Coronary artery (tissue), 2 donors: ENCODE measurements around the gene INSR.

ENCODE experiments used
- DNase-seq: peaks from one replicate; pipeline ENCODE4 v3.0.0-alpha.2; 2017; ENCODE audit warnings: low spot score
- H3K27ac ChIP-seq, 2 donors: fragments of 200-600 bp; sonication (generic); one replicate each; pipeline ENCODE4 v1.5.1; 2016 to 2019
- H3K4me3 ChIP-seq: fragments of 200-600 bp; sonication (generic); 2 replicates; pipeline ENCODE4 v1.5.1; 2016; ENCODE audit warnings: mild to moderate bottlenecking, moderate library complexity
- TF ChIP-seq, protein P1 (sequence below): fragments of 200-600 bp; sonication (generic); IDR thresholded peaks from one replicate; pipeline ENCODE4 v1.5.1; 2019; ENCODE audit warnings: antibody characterized with exemption

The INSR gene

DNA sequence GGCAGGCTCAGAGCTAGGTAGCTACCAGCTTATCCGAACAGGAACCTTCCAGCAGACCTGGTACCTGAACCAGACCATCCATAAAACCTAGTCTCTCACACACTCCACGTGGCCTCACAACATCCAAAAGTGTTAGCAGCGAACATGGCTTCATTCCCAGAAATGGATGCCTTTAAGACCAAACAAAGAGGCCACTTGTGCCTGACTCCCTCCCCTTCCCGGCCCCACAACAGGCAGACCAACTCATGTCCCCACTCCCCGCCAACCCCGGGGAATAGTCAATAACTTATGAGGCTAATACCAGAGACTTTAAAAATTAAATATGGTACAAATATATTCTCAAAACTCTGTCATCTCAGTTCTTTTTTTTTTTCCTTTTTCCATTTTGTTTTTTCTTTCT is 178.5 kb downstream of the INSR start:
- TF ChIP-seq, protein P1, sequence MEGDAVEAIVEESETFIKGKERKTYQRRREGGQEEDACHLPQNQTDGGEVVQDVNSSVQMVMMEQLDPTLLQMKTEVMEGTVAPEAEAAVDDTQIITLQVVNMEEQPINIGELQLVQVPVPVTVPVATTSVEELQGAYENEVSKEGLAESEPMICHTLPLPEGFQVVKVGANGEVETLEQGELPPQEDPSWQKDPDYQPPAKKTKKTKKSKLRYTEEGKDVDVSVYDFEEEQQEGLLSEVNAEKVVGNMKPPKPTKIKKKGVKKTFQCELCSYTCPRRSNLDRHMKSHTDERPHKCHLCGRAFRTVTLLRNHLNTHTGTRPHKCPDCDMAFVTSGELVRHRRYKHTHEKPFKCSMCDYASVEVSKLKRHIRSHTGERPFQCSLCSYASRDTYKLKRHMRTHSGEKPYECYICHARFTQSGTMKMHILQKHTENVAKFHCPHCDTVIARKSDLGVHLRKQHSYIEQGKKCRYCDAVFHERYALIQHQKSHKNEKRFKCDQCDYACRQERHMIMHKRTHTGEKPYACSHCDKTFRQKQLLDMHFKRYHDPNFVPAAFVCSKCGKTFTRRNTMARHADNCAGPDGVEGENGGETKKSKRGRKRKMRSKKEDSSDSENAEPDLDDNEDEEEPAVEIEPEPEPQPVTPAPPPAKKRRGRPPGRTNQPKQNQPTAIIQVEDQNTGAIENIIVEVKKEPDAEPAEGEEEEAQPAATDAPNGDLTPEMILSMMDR = no peak
- DNase-seq = no peak
- no peak overlapping the region for H3K27ac ChIP-seq

DNA sequence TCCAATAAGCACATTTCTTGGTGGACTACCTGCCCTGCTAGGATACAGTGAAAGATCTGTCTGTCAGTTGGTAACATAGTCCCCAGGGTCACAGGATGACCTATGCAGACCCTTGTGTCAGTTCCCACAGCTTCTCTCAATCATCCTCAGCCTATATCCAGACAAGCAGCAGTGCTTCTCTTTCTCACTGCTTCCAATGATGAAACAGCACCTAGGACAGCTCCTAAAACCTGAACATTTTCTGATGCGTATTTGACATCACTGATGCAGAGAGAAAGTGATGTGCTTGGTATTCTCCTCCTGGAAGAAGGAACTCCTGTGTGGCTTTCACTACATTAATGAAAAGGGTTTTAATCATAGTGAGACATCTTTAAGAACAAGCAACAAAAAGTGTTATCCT is 181.0 kb downstream of the INSR start:
- no peak for DNase-seq
- TF ChIP-seq, protein P1 = no peak
- no peak overlapping the region for H3K4me3 ChIP-seq
- H3K27ac ChIP-seq = no peak overlapping the region

More for the DNA sequence above, 178.5 kb downstream of the INSR start:
- no peak overlapping the region for H3K4me3 ChIP-seq

DNA sequence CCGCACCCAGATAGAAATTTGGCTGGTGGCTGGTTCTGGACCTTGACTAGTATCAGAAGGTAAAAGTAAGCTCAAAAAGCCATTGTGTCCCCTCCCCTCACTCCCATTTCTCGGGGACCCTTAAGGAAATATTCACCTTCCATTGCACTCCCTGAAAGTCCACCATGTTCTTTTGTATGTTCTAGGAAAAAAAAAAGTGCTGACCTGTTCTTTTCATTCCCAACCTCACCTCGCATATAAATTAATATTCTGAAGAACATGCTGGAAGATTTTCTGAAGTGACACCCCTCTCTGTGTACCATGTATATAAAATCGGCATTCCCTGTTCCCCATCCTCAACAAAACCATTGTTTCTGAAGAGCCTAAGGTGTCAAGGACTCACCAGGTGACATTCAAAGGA is 181.5 kb downstream of the INSR start:
- H3K27ac ChIP-seq = no peak overlapping the region
- DNase-seq = no peak
- no peak overlapping the region for H3K4me3 ChIP-seq
- TF ChIP-seq, protein P1 = no peak

DNA sequence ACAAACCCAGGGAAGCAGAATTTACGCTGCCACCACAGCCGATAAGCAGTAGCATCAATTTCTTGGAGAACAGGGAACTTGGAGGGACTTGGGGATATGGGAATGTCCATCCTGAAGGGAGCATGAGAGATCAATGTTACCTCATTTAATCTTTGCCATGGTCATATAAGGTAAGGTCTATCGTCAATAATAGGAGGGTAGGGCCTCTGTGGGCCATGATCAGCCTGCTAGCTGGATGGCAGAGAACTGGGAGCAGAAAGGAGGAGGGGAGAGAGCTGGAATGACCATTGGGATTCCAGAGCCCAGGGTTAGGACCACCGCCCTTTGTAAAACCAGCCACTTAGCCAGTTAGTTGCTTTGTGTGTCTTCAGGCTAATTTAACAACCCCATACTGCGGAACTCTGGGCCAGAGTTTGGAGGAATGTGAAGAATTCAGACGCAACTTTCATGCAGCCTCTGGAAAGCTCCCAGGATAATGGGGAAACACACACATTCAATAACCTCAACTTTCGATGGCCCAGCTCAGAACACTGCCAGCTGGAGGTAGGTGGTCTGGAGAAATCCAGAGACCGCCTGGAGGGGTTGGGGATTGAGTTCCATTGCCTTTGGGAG is 184.4 kb downstream of the INSR start:
- Histone ChIP-seq H3K4me3 (no peak overlapping the region), H3K27ac (no peak overlapping the region)
- DNase-seq = no peak
- TF ChIP-seq, protein P1 = no peak

DNA sequence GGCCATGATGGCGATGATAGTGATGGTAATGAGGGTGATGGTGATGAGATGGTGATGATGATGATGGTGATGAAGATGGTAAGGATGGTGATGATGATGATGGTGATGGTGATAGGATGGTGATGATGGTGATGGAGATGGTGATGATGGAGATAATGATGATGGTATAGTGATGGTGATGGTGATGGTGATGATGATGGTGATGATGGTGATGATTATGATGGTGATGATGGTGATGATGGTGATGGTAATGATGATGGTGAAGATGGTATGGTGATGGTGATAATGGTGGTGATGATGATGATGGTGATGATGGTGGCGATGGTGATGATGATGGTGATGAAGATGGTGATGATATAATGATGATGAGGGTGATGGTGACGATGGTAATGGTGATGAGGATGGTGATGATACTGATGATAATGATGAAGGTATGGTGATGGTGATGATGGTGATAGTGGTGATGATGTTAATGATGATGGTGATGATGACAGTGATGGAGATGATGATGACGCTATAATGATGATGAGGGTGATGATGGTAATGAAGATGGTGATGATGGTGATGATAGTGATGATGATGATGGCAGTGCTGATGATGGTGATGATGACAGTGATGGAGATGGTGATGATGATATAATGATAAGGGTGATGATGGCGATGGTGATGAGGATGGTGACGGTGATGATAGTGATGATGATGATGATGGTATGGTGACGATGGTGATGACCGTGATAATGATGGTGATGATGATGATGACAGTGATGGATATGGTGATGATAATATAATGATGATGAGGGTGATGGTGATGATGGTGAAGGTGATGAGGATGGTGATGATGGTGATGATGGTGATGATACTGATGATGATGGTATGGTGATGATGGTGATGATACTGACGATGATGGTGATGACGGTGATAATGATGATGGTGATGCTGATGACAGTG is 187.2 kb downstream of the INSR start:
- no peak for DNase-seq
- no peak overlapping the region for H3K4me3 ChIP-seq
- TF ChIP-seq, protein P1 = no peak
- H3K27ac ChIP-seq = no peak overlapping the region

DNA sequence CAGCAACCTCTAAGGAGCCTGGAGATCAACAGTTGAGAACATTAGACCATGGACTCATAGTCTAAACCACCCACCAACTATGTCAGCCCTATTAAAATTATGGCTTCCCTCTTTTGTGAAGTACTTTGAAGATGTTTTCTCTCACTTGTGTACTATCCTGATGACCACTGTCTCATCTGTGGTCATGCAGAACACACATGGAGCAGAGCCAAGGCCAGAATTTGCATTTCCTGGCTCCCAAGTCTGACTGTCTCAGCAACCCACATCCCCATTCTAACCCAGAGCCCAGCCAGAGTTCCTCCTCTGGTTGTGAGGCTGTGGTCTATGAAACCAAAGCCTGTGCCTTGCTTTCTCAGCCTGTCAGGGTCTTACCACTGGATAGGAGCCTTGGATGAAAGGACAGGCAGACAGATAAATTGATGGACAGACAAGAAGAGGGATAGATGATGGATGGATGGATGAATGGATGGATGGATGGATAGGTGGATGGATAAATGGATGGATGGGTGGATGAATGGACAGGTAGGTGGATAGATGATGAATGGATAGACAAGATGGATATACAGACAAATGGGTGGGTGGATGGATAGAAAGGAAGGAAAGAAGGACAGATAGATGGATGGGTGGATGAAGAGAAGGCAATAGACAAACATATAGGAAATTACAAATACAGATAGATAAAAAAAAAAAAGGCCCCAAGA is 189.3 kb downstream of the INSR start:
- Histone ChIP-seq H3K4me3 (no peak overlapping the region), H3K27ac (no peak overlapping the region)
- no peak for DNase-seq
- TF ChIP-seq, protein P1 = no peak
